T-helper 2 cell treated with Interferon-gamma antibody and Interleukin-4, amounts not matched to agents 100 ng/mL and 5 ng/mL, for 36 hours (primary cell): ENCODE results near the gene TNPO3. TPM values are rescaled to one million over a fixed set of nuclear protein-coding genes. Genes with fewer than 3 reads are reported as not detected.

ENCODE experiments used
- intact Hi-C: fragments of 100-400 bp; cut with micrococcal nuclease; formaldehyde crosslinking; loops from one replicate; pipeline ENCODE4 v1.15.1; 2023
- total RNA-seq: library from RNA; stranded (reverse); gene quantifications from 2 replicates; pipeline ENCODE4 v1.2.3, GENCODE V29; 2022

The TNPO3 gene
- total RNA-seq, 1 donor from 2014 or later = 43.5 TPM

DNA sequence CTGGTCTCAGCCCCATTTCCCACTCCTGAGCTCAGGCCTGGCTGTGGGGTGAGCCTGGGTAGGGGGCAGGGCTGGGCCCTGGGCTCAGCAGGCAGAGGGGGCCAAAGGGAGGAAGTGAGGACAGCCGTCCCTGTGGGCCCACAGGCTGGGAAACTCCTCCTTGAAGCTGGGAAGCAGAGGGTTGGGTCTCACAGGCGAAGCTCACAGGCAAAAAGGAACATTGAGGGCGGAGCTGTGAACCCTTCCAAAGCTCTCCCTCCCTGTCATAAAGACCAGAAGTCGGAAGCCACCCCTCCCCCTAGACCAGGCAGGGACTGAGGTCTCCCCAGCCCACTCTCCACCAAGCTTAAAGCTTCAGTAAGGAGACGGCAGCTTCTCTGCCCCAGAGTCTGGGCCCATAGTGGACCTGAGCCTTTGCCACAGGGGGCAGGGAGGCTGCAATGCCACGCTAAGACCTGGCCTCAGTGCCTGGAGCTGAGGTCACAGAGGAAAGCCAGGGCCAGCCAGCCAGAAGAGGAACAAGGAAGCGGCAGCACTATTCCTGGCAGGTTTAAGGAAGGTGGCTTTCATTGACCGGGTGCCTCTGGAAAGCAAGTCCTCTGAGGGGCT lies 143.4 kb downstream of the TNPO3 start:
- intact Hi-C loops = no loop called here

DNA sequence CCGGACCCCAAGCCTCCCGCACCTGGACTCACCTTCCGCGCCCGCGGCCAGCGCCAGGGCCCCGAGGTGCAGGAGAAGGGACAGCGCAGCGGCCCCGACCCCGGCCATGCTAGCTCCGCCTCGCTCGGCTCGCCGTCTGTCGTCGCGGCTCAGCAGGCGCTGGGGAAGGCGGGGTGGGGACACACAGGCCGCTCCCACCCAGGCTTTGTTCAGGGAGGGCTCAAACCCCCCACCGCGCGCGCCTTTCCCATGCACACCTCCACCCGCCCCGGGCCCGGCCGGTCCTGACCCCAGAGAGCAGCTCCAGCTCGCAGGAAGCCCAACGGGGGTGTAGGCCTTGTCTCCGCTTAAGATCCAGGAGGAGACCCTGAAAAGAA lies 144.4 kb downstream of the TNPO3 start, which contains the start of gene KCP:
Gene KCP, minus strand, starts transcription at position 141 of the 377 bp plus-strand sequence. Its CDS starts 33 bp downstream, at position 108.
- intact Hi-C loops = no loop called here

DNA sequence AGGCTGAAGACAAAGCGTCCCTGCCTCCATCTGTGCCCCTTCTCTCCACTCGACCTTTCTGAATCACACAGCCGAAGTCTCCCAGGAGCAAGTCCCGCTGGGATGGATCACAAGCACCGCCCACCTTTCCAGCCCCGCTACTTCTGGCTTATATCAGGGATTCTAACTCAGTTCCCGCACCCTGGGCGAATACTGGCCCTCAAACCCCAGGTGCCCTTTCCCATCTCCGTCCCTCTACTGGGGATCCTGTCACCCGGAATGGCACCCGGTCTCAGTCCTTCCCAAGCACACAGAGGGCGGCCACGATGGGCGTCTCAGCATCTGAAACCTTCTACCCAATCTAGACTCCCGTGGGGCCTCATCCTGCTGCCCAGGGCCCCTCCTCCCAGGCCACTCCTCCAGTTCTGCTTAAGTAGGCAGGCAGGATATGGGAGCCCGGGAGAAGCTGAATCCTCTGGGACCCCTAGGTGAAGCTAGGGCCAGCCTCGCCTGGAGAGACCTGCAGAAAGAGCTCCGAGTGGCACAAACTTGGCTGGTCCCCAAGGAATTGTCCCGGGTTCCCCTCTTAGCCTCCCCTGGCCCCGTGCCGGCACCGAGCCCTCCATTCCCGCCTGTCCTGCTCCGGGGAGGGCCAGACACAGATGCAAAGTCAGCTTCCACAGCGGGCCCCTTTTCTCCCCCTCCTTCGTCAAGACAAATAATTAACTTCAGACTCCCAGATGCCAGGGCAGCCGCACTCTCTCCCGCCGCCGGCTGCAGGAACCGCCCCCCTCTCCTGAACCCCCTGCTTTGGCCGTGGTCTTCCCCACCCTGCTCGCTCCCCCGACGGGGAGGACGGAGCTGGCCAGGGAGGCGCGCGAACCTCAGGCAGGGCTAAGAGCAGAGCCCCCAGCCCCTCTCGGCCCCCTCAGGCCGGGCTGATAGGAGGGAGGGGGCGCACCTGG lies 145.0 kb downstream of the TNPO3 start:
- intact Hi-C loops = no loop called here

DNA sequence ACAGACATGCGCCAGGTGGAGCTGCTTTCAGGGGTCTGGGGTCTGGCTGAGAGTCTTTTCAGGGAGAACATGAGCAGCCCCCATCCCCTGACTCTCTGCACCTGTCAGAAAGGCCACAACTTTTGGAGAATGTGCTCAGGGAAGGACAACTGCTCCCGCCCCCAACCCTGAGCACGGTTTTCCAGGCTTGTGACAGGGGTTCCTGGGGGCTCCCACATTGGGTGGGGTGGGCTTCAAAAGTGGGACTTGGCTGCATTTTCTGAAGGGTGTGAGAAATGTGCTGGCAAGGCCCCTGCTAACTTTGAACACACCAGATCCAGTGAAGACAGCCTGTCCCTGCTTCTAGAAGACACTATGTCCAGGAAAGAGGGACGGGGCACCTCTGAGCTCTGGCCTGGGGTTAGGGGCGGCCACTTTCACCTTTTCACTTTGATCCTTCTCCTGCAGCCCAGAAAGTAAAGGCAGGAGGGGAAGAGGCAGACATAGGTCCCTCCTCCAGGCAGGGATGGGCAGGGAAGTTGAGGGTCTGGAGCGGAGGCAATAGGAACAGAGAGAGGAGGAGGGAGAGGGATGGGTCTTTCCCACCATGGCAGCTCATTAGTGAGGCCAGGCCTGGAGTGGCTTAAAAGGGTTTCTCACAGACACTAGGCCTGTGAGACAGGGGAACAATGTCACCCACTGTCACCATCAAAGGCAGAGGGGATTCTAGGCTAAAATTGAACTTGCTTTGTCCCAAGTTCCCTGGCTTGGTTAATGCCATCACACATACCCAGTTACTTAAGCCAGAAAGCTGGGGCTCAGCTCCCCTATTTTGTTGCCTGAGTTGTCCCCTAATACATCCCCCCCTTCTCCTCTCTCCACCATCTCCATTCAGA lies 145.9 kb downstream of the TNPO3 start:
- intact Hi-C loops = no loop called here

DNA sequence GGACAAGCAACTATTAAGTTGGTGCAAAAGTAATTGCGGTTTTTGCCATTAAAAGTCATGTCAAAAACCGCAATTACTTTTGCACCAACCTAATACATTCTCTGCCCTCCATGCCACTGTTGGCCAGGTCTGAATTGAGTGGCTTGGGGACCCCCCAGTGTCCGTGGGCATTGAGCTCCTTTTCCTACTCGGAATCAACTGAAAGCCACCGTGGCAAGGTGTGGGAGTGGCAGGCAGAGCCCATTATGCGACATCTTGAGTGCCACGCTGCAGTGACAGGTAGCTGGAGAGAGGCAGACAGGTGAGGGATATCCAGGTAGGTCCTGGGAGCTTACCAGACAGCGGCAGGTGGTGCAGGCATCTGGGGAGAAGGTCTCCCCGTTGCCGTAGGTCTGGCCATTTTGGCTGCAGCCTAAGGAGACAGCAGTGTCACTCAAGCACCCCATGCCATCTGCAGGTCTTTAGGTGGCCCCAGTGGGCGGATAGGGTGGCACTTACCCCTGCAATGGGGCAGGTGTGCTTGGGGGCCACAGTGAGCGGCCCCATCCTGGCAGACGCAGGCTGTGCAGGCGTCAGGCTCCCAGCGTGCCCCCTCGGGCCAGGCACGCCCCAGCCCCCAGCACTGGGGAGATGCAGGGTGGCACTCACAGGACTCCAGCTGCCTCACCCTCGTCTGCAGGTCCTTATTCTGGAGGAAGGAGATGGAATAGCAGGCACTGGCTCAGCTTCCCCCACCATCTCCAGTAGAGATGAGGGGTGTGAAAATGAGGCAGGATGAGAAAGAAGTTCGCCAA lies 147.9 kb downstream of the TNPO3 start:
- intact Hi-C loops = no loop called here

DNA sequence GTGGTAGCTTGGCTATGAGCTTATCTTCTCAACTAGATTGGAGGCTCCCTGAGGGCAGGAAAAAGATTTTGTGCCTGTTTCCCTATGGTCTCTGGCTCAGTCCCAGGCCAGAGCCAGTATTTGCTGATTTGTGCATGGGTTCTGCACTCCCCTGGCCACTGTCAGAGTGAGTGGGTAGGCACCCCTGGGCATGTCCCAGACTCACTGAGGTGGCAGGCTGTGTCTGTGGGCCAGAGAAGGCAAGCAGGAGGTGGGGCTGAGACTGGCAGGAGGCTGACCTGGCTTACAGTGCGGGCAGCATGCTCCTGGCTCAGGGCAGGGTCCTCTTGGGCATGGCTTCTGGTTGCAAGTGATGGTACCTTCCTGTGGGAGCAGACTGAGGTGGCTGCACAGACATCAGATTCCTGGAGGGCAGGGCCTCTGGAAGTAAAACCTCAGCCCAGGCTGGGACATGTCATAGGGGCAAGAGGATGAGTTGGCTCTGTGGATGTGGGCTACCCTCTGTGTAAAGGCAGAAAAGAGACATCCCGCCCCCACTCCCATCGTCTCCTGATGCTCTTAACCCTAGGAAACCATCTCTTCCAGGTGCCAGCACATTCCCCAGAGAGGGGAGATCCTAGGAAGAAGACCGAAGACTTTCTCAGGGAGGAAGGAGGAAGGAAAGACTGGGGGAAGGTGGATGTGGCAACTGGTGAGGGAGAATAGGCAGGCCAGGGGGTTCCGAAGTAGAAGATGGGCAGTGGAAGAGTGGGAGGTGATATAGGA lies 148.7 kb downstream of the TNPO3 start:
- intact Hi-C loops = no loop called here

DNA sequence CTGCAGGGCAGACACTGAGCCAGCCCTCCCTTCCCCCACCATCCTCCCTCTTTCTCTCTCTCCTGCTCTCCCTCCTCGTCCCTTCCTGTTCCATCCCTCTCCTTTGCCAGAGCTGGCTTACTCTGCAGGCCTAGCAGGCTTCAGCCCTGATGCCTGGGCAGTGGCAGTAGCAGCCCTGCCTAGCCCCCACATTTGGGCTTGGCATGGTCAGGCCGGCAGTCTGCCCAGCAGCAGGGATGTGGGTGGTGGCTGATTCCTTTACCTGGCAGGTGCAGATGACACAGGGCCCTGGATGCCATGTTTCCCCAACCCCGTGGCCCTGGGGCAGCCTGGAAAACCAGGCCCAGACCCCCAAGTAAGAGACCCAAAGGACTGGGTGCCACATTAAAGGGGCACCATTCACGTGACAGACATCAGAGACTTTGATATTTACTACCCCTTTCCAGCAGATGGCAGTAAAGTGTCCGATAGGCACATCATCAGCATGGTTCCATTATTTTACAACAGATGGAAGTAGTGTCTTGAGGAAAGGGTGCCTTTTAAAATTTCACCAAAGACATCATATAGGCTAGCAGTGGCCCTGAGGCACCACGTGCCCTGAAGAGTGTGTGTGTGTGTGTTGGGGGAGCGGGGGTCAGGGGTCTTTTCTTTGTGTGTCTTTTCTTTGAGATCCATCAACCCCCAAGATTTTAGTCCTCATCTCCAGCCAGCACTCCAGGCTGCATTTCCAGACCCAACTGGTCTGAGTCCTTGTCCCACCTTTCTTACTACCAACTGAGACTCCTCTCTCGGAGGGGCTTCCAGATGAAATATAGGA lies 150.3 kb downstream of the TNPO3 start:
- intact Hi-C loops = loop anchor here (1.0 kb wide), 1 partner anchor 187 kb away; no protein-coding TSS in a partner anchor

Other genes with a start within 250 kb of the TNPO3 start
- not detected in 2 replicates for gene FLNC, start 224.7 kb downstream of the TNPO3 start, total RNA-seq
- 106 and 107 TPM in 2 replicates for gene ATP6V1F, start 192.3 kb downstream of the TNPO3 start, total RNA-seq
- 0.09 TPM in 2 replicates for gene KCP, start 144.4 kb downstream of the TNPO3 start, total RNA-seq
- 7.2 and 8.0 TPM in 2 replicates for gene IRF5, start 117.2 kb downstream of the TNPO3 start, total RNA-seq
- gene TSPAN33, start 89.6 kb upstream of the TNPO3 start, total RNA-seq = 2.7 and 3.0 TPM in 2 replicates
- gene SMO, start 133.5 kb upstream of the TNPO3 start, total RNA-seq = 0.05 and 0.14 TPM in 2 replicates
- gene AHCYL2, start 169.9 kb upstream of the TNPO3 start, total RNA-seq = 12.5 and 14.0 TPM in 2 replicates